HG02678 (cell line): ENCODE measurements around the gene CDK5R2.

Experiments used
- ATAC-seq: cut with Tn5 transposase; IDR thresholded peaks from one replicate; pipeline ENCODE4 v1.9.1; 2021; ENCODE audit warnings: mild to moderate bottlenecking, moderate library complexity; ENCODE audit not compliant: unreplicated experiment

CDK5R2 gene

DNA sequence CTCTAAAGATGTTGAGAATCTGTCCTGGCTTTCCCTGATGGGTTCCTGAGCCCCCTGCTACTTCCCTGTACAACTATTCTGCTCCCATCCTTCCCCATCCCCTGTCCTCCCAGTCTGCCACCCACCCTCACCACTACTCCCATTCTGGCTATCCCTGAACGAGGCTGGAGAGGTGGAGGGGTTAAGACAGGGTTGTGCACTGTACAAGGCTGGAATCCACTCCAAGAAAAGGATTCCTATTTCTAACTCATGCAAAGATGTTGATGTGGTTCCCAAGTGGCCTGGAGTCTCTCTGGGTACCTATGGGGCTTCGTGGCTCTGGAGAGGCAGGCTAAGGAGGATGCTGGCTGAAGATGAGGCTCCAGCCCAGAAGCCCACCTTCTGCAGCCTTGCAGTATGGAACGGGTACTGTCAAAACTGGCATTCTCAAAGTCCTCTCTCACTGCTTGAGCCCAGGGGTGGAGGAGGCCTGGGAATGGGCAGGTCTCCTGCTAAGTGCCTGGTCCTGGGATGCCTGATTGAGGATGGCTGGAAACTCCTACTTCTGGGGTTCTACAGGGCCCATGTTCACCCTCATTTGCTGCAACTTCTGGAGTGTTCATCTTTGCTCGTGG lies 26.8 kb downstream of the CDK5R2 start:
- no peak for ATAC-seq

DNA sequence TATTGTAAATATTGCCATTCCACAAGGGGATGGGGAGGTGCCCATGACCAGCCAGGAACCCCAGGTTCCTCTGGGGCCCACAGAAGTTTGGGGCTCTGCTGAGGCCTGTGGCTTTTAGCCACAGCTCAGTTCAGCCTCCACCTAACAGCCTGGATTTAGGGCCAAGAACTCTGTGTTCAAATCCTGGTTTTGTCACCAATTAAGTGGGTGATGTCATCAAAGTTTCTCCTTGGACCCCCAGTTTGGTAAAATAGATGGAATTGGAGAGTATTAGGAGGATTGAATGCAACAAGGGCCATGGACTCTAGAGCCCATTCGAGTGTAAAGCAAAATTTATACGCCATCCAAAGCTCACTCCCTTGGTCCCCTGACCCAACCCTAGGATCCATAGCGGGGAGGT lies 28.7 kb downstream of the CDK5R2 start:
- no peak for ATAC-seq

GRCh38 chr2:218988650-218989049 lies 29.2 kb downstream of the CDK5R2 start:
- no peak for ATAC-seq

GRCh38 chr2:218990052-218990451 lies 30.6 kb downstream of the CDK5R2 start:
- no peak for ATAC-seq

GRCh38 chr2:218990612-218991011 lies 31.1 kb downstream of the CDK5R2 start:
- no peak for ATAC-seq

- no peak for ATAC-seq
Observed at GRCh38 chr2:218991674-218992168, 32.3 kb downstream of the CDK5R2 start.

- no peak for ATAC-seq
Observed at GRCh38 chr2:218992196-218992595, 32.7 kb downstream of the CDK5R2 start.

DNA sequence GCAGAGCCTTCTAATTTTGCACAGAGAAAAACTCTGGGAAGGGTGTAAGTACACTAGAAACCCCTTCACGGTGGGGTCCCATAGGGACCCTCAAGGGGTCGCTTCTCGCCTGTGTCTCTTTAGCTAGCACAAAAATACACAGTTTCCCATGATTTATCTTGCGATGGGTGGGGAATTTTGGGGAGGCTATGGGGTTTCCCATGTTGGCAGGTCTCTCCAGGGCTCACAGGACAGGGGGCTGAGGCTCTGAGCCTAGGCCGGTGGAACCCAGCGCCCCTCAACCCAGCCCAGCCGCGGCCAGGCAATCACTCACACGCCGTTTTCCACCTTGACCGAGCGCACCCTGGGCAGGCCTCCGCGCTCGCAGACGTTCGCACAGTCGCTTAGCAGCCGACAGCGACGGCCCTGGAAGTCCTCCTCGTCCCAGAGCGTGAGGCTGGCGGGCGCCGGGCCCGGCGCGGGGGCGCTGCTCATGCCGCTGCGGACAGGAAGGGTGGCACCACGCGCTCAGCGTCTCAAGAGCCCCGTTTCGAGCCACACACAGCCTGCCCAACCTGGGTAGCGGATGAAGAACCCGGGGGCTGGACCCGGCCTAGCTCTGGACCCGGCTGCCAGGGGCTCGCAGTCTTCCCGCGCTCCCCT lies 33.4 kb downstream of the CDK5R2 start:
- ATAC-seq, result no peak

- no peak for ATAC-seq
Observed at GRCh38 chr2:218993345-218994315, 34.2 kb downstream of the CDK5R2 start, which contains the start of gene CRYBA2. Gene CRYBA2 (minus strand): TSS chr2:218993422. CDS start chr2:218993176, 246 bp downstream.

DNA sequence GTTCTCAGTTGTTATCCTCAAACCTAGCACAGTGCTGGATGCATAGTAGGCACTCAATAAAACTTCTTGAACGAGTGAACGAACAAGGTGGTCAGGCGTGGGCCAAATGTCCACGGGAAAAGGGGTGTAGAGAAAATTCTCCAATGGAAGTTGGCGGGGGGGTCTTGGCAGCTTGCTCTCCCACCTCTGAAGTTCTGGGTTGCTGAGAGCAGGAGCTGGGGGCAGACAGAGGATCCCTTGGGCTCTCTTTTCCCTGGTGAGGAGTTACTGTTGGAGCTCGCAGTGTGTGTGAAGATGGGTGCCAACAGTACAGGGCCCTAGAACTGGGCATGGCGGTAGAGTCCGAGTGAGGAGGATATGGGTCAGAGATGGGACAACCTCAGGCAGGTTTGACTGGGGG lies 36.1 kb downstream of the CDK5R2 start:
- ATAC-seq, result no peak

- ATAC-seq, result peak; percentile 68
Observed at GRCh38 chr2:218995972-218996711, 36.7 kb downstream of the CDK5R2 start.

GRCh38 chr2:218996937-218997336 lies 37.5 kb downstream of the CDK5R2 start:
- no peak for ATAC-seq

DNA sequence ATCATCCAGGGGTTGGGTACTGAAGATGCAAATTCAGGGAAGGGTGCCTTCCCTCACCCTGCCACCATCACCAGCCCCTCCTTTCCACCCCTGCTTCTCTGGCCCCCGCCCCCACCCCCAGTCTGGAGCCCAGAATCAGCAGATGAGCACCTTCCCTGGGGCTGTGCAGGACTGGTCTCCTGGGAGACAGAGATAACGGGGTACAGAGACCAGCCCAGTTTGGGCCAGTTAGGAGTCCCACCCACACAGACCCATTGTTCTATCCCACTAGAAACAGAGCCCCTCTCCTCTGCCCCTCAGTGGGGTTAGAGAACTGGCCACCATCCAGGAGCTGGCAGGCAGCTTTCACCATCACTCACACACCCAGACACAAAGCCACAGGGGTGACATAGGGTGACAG lies 38.3 kb downstream of the CDK5R2 start:
- no peak for ATAC-seq

DNA sequence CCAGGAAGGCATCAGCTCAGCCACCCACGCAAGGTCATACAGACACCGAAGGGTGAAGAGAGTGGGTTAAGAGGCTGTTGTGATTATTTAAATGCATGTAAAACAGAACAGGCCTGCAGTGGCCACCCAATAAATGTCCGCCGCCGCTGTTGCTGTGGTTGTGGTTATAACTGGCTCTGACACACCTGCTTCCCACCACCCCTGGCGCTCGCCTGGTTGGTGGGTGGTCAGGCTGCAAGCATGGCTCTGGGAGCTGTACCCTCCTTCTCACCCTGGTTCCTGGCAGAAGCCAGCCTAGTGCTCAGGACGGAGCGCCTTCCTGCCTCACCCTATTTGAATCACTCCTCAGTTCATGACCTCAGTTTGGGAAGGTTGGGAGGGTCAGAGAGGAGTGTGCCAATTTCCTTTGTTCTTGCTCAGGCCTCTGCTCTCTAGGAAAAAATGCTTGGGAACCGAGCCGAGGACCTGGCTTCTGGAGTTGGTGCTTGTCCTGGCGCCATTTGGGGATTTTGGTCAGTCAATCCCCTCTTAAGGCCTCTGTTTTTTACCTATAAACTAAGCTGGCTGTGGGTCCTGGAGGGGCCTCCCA lies 39.0 kb downstream of the CDK5R2 start:
- no peak for ATAC-seq

DNA sequence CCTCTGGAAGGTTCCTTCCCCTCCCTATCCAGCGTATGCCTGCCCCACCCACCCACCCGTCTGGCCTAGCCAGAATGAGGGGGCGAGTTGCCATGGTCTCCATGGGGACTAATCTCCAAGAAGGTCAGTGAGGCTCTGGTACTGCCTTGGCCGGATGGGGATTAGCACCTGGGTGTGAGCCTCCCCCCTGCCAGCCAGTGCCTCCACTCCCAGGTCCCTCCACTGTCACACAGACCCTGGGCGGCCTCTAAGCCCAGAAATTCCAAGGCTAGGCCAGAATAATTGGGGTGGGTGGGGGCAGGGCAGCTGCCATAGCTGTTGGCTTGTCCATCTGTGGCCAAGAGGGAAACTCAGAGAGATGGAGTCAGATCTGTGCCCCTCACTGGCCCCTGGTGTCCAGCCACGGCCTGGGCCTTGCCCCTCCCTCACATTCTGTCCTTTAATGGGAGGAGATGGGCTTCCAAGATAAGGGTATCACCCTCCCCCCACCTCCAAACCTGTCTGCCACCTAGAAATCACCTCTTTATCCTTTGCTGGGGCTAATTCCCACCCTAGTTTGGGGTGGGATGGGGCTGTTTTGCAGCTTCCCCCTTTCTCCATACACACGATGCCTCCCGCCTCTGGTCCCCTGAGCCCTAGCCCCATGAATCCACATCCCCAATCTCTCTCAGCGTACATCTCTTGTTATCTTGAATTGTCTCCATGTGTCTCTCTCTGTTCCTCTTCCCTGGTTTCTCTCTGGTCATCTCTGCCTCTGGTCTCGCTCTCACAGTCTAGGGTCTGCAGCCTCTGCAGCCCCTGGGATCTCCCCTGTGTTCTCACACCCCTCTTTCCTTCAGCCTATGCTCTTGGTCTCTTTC lies 39.8 kb downstream of the CDK5R2 start:
- no peak for ATAC-seq

GRCh38 chr2:218999881-219000568 lies 40.6 kb downstream of the CDK5R2 start:
- no peak for ATAC-seq

GRCh38 chr2:219000569-219000960 lies 41.1 kb downstream of the CDK5R2 start:
- ATAC-seq, result no peak

DNA sequence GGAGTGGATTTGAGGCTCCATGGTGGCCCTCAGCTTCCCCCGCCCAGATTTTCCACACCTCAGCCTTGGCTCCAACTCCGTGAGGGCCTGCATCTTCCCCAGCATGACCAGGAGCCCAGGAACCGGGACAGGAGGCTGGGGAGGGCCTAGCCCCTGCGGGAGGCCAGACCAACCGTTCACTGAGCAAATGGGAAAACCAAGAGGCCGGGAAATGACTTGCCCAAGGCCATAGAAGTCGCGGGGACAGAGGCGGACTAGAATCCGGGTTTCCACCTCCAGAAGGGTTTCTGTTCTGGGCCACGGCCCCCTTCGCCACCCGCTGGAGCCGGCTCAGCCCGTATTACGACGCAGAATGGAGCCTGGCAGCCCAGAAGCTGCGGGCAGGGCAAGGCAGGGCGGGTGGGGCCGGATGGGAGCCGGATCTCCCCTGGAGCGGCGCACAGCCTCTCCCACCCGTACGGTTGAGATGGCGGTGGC lies 41.7 kb downstream of the CDK5R2 start:
- no peak for ATAC-seq
